ENCODE measurements around the gene MTOR.

The MTOR gene

GRCh38 chr1:11152755-11153154, 109.6 kb downstream of the MTOR start:
- no peak for DNase-seq (ENCODE audit: low read depth in 2 of 3, low spot score in 2 of 3)

- DNase-seq (ENCODE audit: low read depth in 2 of 3, low spot score in 2 of 3), result no peak
Measured at GRCh38 chr1:11151826-11152612, 110.3 kb downstream of the MTOR start.

GRCh38 chr1:11151114-11151513, 111.2 kb downstream of the MTOR start:
- no peak for DNase-seq (ENCODE audit: low read depth in 2 of 3, low spot score in 2 of 3)

- DNase-seq (ENCODE audit: low read depth in 2 of 3, low spot score in 2 of 3), result no peak
Measured at GRCh38 chr1:11150326-11150725, 112.0 kb downstream of the MTOR start.

- DNase-seq (ENCODE audit: low read depth in 2 of 3, low spot score in 2 of 3), result no peak
Measured at GRCh38 chr1:11147197-11147770, 115.1 kb downstream of the MTOR start.

- no peak for DNase-seq (ENCODE audit: low read depth in 2 of 3, low spot score in 2 of 3)
Measured at GRCh38 chr1:11145741-11146140, 116.6 kb downstream of the MTOR start.

- DNase-seq (ENCODE audit: low read depth in 2 of 3, low spot score in 2 of 3), result no peak
Measured at GRCh38 chr1:11144570-11145256, 117.6 kb downstream of the MTOR start.

GRCh38 chr1:11143907-11144306, 118.4 kb downstream of the MTOR start:
- no peak for DNase-seq (ENCODE audit: low read depth in 2 of 3, low spot score in 2 of 3)

GRCh38 chr1:11143401-11143800, 119.0 kb downstream of the MTOR start:
- DNase-seq (ENCODE audit: low read depth in 2 of 3, low spot score in 2 of 3), result no peak

- DNase-seq (ENCODE audit: low read depth in 2 of 3, low spot score in 2 of 3), result no peak
Measured at GRCh38 chr1:11142618-11143391, 119.5 kb downstream of the MTOR start.

GRCh38 chr1:11138952-11139351, 123.4 kb downstream of the MTOR start:
- DNase-seq (ENCODE audit: low read depth in 2 of 3, low spot score in 2 of 3), result no peak

- DNase-seq (ENCODE audit: low read depth in 2 of 3, low spot score in 2 of 3), result no peak
Measured at GRCh38 chr1:11138029-11138428, 124.3 kb downstream of the MTOR start.

GRCh38 chr1:11134898-11135266, 127.5 kb downstream of the MTOR start:
- DNase-seq (ENCODE audit: low read depth in 2 of 3, low spot score in 2 of 3), result no peak

GRCh38 chr1:11134251-11134897, 128.0 kb downstream of the MTOR start:
- no peak for DNase-seq (ENCODE audit: low read depth in 2 of 3, low spot score in 2 of 3)

GRCh38 chr1:11132563-11133293, 129.6 kb downstream of the MTOR start:
- no peak for DNase-seq (ENCODE audit: low read depth in 2 of 3, low spot score in 2 of 3)

GRCh38 chr1:11131816-11132215, 130.5 kb downstream of the MTOR start:
- no peak for DNase-seq (ENCODE audit: low read depth in 2 of 3, low spot score in 2 of 3)

- DNase-seq (ENCODE audit: low read depth in 2 of 3, low spot score in 2 of 3), result no peak
Measured at GRCh38 chr1:11130406-11130805, 131.9 kb downstream of the MTOR start.

- no peak for DNase-seq (ENCODE audit: low read depth in 2 of 3, low spot score in 2 of 3)
Measured at GRCh38 chr1:11129649-11130390, 132.5 kb downstream of the MTOR start.

- DNase-seq (ENCODE audit: low read depth in 2 of 3, low spot score in 2 of 3), result no peak
Measured at GRCh38 chr1:11126569-11126968, 135.8 kb downstream of the MTOR start.

- DNase-seq (ENCODE audit: low read depth in 2 of 3, low spot score in 2 of 3), result no peak
Measured at GRCh38 chr1:11125931-11126330, 136.4 kb downstream of the MTOR start.
